Esophagus squamous epithelium (tissue), 4 donors: ENCODE measurements around the gene PHF2.

Experiments
- CTCF ChIP-seq, 6 experiments: fragments of 450-650 bp in 4 of 6; fragments of 200-600 bp in 2 of 6; sonication (generic) in 2 of 6; IDR thresholded peaks; one replicate each; pipeline ENCODE4 v1.5.1; 2016 to 2019; ENCODE audit warnings: antibody characterized with exemption in 6 of 6, mild to moderate bottlenecking in 4 of 6, moderate library complexity in 4 of 6
- POLR2A ChIP-seq, 4 donors: fragments of 450-650 bp; IDR thresholded peaks; one replicate each; pipeline ENCODE4 v1.6.1; 2017; ENCODE audit warnings: antibody characterized with exemption in 4 of 4, mild to moderate bottlenecking in 4 of 4, moderate library complexity in 3 of 4

GRCh38 chr9:93617273-93617672 is 40.9 kb downstream of the PHF2 start:
- TF ChIP-seq CTCF (IDR thresholded peaks at IDR 0.05) (no peak), POLR2A (IDR thresholded peaks at IDR 0.05) (no peak)
